Fibroblast of skin of back (primary cell): ENCODE results near the gene MAP3K4.
A peak's percentile ranks its signal among the peaks of the same experiment; 100 is the strongest.

Experiments
- DNase-seq: peaks from one replicate; pipeline ENCODE4 v3.0.0-alpha.2; 2013

The MAP3K4 gene

DNA sequence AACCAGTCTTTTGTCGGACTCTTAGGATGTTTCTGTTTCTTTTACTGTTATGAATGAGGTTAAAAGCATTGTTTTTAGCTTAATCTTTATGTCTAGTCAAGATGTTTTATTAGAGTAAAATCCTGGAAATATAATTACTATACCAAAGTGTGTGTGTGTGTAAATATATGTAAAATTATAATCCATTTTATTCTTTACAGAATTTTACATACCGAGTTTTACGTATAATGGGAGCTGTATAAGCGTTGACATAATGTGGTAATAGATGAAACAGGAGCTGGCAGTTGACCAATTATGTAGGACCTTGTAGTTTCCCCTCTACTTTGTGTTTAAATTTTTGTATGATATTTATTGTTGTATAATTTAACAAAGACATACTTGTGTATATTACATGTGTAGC, 16.7 kb downstream of the MAP3K4 start:
- no peak for DNase-seq

DNA sequence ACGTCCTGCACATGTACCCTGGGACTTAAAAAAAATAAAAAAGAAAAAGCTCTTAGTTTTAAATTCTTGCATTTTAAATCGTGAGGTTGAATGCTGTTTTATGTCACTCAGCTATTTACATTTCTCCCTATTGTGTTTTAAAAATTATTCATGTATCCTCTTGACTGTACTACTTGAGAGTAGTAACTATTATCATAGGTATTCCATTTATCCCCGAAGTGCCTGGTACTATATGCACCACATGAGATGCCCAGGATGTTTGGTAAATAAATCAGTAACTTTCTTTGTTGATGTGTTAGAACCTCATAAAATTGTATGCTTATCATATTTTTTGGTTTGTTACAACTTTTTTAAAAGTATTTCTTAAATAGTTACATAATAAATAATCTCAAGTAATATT, 18.4 kb downstream of the MAP3K4 start:
- no peak for DNase-seq

DNA sequence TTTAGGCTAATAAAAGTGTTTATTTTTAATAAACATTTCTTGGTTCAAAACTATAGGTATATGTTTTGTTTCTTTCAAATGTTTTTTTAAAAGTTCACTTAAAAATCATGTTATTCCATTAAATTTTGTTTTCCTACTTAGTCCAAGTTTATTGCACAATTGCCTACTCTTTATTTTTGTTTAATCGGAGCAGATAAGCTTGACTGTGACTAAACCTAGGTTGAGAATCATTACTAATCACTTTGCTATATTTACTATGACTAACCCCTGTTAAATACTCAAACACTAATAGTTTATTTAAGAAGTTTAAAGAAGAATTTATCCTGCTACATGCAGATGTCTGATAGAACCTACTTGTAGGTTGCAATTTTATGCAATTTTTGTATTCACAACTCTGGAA, 18.8 kb downstream of the MAP3K4 start:
- peak; percentile 46 for DNase-seq

DNA sequence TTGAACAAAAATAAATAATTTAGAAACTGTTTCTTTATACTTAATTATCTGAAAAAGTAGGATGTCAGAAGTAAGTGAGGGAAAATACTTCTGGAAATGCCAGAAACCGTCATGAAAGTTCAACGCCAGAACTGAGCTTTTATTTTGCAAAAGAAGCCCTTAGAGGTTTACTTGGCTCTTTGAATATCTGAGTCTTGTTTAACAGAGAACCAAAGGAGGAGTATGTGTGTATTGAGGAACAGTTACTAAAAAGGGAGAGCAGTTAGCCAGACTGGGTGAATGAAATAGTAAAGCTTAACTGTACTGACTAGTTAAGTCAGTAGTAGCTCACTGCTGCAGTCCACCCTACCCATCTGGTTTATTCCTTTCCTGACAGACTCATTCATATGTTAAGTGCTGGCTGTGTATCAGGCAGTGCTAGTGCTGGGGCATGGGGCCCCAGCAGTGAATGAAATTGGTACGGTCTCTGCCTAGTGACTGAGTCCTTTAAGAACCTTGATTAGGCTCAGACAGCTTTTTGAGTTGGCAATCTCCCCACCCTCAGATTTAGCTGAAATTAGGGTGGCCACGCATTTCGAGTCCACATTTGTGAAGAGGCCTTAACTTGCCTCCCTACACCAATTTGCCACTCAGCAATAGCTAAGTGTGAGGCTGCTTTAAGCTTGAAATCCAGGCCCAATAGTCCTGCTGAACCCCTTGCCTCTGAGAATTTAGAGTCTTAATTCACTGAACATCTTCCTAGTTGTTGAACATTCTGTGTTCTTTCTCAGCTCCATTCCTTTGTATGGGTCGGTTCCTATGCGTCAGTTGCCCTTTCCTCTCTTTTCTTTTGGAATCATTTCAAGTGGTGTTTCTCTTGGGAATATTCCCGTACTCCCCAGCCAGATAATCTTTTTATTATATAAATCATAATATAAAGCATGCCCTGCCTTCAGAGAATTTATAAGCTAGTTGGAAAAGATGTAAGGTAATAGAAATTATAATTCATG, 20.2 kb downstream of the MAP3K4 start:
- DNase-seq: no peak

DNA sequence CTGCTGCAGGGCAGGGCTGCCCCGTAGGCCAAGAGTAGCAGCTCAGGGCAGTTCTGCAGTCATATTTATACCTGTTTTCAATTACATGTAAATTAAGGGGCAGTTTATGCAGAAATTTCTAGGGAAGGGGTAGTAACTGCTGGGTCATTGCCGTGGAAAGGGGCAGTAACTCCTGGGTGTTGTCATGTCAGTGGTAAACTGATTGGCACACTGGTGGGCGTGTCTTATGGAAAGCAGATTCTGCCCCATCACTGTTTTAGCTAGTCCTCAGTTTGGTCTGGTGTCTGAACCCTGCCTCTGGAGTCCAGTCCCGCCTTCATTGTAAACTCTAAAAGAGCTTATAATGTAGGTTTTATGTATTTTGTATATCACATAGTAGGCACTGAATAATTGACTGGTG, 22.1 kb downstream of the MAP3K4 start:
- DNase-seq: no peak

DNA sequence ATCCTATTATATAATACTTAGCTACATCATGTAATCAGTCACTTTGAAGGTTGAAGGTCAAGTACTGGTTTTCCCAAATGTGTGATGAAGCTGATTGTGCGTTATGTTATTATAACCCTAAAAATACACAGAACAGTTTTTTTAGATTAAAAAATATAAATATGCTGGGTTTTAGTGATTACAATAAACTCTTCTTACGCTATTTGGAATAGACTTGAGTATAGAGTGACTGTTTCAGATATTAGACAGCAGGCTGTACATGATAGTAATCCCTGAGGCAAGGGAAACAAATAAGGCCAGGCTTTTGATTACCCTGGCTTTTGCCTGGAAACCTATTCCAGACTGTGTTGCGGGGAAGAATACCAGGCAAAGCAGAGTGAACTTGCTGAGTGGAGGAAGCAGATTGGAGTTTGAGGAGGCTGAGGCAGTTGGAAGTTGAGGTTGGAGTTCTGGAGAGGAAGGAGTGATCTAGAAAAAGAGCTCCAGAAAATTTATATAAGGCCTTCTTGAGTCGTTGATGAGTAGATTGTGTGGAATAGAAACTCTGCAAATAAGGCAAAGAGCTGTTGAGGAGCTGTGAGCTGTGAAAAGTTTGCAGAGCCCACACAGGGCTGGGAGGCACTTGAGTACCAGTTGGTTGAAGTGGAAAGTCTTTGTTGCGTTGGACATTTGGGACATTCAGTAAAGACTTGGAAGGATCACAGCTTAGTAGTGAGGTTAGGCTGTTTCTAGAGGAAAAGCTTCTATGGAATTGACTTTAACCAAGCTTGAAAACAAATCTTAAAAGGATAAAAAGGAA, 26.4 kb downstream of the MAP3K4 start:
- DNase-seq: no peak

DNA sequence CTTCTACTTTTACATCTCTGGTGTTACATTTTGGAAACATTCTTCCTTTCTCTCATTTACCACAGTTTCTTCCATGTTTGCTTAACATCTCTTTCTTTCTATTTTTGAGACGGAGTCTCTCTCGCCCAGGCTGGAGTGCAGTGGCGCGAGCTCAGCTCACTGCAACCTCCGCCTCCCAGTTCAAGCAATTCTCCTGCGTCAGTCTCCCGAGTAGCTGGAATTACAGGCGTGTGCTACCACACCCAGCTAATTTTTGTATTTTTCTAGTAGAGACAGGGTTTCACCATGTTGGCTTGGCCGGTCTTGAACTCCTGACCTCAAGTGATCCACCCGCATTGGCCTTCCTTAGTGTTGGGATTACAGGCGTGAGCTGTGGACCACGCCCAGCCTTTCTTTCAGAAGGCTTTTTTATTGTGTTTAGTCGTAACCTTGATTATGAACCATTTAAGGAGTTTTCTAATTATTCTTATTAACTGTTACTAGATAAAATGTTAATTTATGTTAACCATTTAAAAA, 27.8 kb downstream of the MAP3K4 start:
- no peak for DNase-seq

DNA sequence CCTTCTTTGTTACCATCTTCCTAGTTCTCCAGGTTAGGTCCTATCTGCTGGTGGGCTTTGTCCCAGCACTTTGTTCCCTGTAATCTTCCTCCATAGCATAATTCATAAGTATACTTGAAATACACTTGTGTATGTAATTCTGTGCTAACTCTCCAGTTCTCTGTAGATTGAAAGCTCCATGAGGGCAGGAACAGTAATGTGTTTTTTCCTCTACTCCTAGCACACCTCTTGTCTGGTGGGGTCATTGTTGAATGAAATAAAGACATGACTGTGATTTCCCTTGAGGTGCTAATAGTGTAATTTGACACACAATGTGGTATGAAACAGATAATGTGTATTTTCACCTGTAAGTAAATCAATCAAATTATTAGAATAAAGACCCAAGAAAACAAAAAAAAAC, 30.0 kb downstream of the MAP3K4 start:
- no peak for DNase-seq

DNA sequence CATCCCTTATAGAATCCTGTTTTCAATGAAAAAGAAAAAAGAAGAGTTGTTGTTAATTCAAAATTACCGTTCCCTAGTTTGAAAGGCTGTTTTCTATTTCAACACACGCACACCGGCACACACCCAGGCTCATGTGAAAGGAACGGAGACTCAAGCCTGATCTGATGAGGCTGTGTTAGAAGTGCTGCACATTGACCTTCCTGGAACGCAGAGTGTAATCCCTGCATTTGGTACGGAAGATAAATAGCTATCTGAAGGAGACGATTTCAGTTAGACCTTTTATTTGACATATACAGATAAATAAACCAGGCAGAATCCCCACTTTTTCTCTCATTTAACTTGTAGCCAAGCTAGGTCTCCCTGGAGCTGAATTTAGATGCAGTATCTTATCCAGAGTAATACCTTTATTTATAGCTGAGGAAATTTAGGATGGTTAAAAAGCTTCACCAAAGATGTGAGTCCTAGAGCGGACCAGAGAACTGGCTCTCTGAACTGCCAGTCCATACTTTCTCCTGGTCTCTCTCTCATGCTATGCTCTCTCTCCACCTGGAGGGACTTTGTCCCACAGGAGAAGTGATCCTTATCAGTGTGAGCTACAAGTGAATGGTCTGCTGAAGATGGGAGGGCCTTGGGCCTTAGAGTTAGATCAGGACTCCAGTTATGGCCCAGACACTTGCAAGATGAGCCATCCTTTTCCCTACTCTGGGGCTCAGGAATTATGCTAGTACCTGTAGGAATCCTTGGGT, 30.6 kb downstream of the MAP3K4 start:
- DNase-seq: no peak

GRCh38 chr6:161023316-161023715, 31.7 kb downstream of the MAP3K4 start:
- peak; percentile 27 for DNase-seq

GRCh38 chr6:161024364-161024920, 32.9 kb downstream of the MAP3K4 start:
- no peak for DNase-seq

- no peak for DNase-seq
Measured at GRCh38 chr6:161027385-161027784, 35.8 kb downstream of the MAP3K4 start.

DNA sequence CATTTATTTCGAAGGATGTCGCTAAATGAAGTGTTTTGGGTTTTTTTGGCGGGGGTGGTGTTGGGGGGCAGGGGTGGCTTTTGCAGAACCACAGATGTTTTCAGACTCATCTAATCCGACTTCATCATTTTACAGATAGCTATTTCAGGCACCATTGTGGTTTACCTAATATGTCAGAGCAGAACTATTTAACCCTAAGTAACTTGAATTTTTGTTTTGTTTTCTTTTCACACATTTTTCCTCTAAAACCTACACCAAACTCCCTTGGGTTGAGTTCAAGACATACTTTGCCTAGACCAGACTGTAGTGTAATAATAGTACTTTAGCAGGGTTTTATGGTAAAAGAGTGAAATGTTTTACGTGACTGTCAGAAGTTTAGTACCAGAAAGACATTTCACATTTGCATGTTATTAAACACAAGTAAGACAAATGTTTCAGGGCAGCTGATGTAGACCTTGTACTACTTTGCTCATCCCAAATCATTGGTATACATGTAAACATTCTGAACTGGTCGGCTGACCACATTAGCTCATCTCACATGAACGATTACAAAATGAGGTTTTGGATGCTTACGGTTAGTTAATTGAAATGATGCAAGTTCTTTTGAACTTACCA, 37.7 kb downstream of the MAP3K4 start:
- DNase-seq: peak; percentile 95

DNA sequence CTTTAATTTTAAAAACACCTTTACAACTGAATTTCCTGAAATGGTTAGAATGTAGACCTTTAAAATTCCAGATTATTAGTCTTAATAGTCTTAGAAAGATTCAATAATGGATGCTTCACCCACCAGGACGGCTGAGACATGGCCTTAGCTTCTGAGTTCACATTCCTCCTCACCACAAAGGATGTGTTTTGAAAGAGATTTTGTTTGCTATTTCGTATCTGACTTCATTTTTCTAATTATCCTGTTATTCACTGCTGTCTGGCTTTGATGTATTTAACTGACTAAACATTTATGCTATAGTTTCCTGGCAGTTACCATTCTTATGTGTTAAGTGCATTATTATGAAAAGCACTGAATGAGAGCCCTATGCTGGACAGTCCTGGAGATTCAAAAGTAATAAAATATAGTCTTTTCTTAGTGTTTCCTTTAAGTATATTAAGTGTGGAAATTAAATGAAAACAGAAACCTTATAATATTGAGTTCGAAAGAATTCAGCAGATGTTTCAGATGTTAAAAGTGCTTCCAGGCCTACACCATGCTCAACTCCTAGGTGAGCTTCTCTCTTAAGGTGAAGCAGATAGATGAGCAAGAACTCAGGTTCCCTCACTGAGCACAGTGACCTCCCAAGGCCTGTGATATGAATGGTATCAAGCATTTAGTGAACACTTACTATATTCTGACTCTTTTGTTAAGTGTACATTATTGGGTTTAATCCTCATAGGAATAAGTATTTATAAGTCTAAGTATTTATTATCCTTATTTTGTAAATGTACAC, 40.3 kb downstream of the MAP3K4 start:
- DNase-seq: peak; percentile 75

GRCh38 chr6:161033667-161034066, 42.1 kb downstream of the MAP3K4 start:
- no peak for DNase-seq

DNA sequence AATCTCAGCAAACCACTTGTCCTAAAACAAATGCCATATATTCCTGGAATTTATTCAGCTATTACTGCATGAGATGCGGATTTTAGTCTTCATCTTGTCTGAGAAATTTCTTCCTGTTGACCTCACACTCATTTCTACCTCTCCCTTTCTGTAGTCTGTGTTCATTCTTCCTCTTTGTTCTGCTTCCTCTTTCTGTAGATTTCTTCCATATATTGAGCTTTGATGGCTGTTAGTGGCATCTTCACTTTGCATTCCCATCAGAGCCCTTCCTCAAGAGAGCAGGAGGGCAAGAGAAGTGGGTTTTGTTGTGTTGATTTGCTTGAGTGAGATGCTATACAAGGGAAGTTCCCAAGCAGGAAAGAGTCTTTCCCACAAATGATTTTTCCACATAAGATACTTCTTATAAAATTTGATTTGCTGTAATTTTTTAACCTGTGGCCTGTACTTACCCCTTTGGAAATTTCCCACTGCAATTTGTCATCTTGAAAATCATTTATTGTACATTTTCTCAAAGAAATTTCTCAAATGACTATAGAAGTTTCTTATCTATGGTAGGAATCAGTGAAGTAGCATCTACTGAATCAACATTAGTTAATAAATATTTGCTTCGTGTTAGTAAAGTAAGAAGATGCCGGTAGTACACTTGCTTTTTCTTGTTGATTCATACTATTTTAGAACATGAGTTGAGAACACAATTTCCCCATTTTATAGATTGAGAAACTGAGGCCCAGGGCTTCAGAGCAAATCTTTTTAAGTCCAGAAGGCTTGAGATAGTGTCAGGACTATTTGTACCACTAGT, 43.8 kb downstream of the MAP3K4 start:
- no peak for DNase-seq

DNA sequence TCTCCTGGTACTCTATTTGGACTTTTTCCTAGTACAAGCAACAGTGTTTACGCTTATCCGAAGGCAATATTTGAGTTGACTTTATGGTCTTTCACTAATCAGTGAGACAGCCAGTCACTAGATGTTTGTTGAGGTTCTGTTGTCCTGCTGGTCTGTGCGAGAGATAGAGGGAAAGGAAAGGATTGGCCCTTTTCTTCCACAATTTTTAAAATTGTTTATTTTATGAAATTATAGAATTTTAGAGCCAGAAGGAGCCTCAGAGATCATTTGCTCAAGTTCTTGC, 44.4 kb downstream of the MAP3K4 start:
- no peak for DNase-seq

DNA sequence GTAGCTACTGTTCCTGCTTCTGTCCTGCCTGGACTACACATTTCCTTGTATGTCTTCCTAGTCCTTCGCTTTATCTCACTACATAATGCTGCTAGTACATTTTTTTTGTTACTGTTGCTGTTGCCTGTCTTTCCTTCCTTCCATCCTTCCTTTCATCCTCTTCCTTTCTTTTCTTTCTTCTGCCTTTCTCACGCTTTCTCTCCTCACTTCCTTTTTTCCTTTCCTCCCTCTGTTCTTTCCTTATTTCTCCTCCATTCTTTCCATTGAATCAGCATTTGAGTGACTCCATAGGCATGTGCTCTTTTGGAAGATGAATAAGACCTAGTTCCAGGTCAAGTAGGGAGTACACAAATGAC, 46.3 kb downstream of the MAP3K4 start:
- DNase-seq: no peak

- DNase-seq: peak; percentile 95
Measured at GRCh38 chr6:161038229-161039031, 46.9 kb downstream of the MAP3K4 start.

GRCh38 chr6:161041274-161041673, 49.7 kb downstream of the MAP3K4 start:
- DNase-seq: no peak
